ENCODE data around the gene IMP3.
"Not testable (repeated sequence)": the region's sequence is repeated elsewhere in the genome, so short reads cannot be mapped to it uniquely, and the experiment has no call there.

The IMP3 gene

GRCh38 chr15:75683646-75684312, 43.8 kb upstream of the IMP3 start:
- not testable (repeated sequence) for H3K27ac ChIP-seq
- TF ChIP-seq, protein P1, sequence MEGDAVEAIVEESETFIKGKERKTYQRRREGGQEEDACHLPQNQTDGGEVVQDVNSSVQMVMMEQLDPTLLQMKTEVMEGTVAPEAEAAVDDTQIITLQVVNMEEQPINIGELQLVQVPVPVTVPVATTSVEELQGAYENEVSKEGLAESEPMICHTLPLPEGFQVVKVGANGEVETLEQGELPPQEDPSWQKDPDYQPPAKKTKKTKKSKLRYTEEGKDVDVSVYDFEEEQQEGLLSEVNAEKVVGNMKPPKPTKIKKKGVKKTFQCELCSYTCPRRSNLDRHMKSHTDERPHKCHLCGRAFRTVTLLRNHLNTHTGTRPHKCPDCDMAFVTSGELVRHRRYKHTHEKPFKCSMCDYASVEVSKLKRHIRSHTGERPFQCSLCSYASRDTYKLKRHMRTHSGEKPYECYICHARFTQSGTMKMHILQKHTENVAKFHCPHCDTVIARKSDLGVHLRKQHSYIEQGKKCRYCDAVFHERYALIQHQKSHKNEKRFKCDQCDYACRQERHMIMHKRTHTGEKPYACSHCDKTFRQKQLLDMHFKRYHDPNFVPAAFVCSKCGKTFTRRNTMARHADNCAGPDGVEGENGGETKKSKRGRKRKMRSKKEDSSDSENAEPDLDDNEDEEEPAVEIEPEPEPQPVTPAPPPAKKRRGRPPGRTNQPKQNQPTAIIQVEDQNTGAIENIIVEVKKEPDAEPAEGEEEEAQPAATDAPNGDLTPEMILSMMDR (conservative IDR thresholded peaks at IDR 0.05) = peak; percentile 85

- TF ChIP-seq ZFX (IDR thresholded peaks at IDR 0.05) = no peak
- TF ChIP-seq, protein P1 (conservative IDR thresholded peaks at IDR 0.05) = no peak
- no peak overlapping the region for H3K27ac ChIP-seq
Observed at GRCh38 chr15:75682181-75683135, 42.4 kb upstream of the IMP3 start.

DNA sequence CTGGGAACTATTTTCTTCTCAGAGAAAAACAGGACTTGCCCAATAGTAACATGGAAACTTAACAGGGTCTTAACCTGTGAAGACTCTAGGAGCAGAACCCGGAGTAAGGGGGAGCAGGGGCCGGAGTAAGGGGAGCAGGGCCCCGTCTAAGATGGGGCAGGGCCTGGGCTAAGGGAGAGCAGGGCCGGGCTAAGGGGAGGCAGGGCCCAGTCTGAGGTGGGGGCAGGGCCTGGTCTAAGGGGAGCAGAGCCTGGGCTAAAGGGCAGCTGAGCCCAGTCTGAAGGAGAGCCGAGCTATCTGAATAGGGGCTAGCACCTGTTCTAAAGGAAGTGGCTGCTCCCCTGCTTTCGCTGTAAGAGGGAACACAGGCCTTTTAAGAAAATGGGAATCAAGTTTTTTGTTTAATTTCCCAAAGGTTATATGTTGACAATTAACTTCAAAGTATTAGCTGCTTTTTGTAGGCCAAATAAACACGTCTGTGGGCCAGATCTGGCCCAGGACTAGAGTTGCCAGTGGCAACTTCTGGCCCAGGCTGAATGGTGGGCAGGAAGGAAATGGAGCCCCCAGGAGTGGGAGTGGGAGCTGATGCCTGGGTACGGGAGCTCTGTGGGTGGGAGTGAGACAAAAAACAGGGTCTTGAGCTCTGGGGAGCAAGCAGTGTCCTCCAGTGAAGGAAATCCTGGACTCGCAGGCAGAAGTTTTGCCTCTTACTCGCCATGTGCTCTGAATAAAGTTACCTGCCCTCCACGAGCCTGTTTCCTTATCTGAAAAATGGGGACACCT, 40.2 kb upstream of the IMP3 start:
- no peak for TF ChIP-seq ZFX (IDR thresholded peaks at IDR 0.05)
- TF ChIP-seq, protein P1 (conservative IDR thresholded peaks at IDR 0.05) = no peak
- no peak overlapping the region for H3K27ac ChIP-seq

DNA sequence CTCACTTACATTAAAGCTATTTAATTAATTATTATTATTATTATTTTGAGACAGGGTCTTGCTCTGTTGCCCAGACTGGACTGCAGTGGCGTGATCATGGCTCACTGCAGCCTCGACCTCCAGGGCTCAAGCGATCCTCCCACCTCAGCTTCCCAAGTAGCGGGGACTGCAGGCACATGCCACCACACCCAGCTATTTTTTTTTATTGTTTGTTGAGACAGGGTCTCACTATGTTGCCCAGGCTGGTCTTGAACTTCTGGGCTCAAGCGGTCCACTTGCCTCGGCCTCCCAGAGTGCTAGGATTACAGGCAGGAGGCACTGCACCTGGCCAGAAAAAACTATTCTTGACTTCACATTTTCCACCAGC, 38.3 kb upstream of the IMP3 start:
- not testable (repeated sequence) for H3K27ac ChIP-seq

GRCh38 chr15:75677465-75678323, 37.7 kb upstream of the IMP3 start:
- no peak for TF ChIP-seq ZFX (IDR thresholded peaks at IDR 0.05)
- TF ChIP-seq, protein P1 (conservative IDR thresholded peaks at IDR 0.05) = no peak
- no peak overlapping the region for H3K27ac ChIP-seq

- H3K27ac ChIP-seq = no peak overlapping the region
- TF ChIP-seq ZFX (IDR thresholded peaks at IDR 0.05) = no peak
- TF ChIP-seq, protein P1 (conservative IDR thresholded peaks at IDR 0.05) = no peak
Observed at GRCh38 chr15:75676688-75677464, 36.9 kb upstream of the IMP3 start.

All from C4-2B (cell line).